GM19025 (cell line): Measurements from ENCODE around the gene SRF.

ENCODE experiments used
- ATAC-seq: cut with Tn5 transposase; IDR thresholded peaks from one replicate; pipeline ENCODE4 v1.9.1; 2021; ENCODE audit warnings: mild to moderate bottlenecking, low read depth, moderate library complexity; ENCODE audit not compliant: unreplicated experiment

The SRF gene

DNA sequence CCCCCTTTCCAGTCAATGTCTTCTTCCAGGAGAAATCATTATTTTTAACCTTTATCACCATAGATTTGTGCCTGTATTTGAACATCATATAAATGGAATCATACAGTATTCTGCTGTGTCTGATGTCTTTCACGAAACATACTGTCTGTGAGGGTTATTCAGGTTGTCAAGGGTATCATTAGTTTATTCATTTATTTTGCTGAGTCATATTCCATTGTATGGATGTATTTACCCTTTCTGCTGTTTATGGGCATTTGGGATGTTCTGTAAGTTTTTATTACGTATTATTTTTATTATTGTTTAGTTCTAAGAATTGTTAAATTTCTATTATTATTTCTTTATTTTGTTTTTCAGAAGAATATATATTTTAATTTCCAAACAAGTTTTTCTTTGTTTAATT is 36.2 kb downstream of the SRF start:
- ATAC-seq: no peak

DNA sequence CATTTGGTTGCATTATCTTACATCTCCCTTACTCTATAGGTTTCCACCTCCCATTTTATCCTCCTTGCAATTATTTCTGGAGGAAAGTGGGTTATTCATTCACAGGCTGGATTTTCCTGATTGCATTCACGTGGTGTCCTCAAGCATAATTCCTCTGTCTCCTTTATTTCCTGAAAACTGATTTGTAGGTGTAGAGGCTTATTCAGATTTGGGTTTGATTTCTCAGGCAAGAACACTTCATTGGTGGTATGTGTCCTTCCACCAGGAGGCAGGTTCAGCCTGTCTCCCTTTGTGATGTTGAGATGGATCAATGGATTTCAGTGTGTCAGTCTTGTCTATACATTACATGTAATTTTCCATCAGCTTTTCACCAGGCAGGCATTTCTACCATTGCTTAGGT is 40.9 kb downstream of the SRF start:
- no peak for ATAC-seq

DNA sequence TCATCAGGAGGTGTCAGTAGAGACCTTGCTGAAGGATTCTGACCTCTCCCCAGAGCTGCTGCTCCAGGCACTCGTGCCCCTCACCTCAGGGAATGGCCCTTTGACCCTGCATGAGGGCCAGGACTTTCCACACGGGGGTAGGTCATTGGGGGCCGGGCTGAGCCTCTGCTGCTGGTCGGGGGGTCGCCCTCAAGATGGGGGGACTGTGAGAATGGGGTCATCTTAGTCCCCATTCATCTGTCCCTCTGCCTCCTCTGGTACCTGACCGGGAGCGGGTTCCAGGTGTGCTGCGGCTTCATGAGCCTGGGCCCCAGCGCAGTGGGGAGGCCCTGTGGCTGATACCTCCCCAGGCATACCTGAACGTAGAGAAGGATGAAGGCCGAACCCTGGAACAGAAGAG is 42.4 kb downstream of the SRF start:
- ATAC-seq: no peak

DNA sequence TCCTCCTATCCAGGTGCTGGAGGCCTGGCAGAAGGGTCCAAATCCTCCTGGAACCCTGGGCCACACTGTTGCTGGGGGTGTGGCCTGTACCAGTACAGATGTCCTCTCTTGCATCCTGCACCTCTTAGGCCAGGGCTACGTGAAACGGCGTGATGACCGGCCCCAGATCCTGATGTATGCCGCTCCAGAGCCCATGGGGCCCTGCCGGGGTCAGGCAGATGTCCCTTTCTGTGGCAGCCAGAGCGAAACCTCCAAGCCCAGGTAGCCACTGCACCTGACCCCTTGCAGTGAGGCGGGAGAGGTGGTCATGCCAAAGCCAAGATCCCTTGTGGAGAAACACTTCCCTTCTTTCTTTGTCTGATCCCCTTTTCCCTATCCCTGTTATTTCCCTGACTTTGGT is 44.0 kb downstream of the SRF start:
- ATAC-seq: no peak

- ATAC-seq: no peak
Observed at GRCh38 chr6:43216200-43216599, 45.1 kb downstream of the SRF start.

GRCh38 chr6:43217351-43217750 is 46.3 kb downstream of the SRF start:
- ATAC-seq: no peak

DNA sequence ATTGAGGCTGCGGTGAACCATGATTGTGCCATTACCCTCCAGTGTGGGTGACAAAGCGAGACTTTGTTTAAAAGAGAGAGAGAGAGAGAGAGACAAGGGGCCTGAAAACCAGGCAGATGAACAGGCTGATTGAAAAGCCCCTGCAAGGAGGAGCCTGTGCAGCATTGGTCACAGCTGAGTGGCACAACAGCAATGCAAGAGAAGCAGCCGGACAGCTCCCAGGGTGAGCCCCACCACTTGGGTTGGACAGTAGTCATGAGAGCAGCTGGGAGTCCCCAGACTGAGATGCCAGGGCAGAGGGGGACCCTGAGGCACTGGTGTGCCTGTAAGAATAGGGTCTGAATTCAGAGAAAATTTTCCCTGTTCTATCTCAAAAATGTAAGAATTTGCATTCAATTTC is 48.0 kb downstream of the SRF start:
- no peak for ATAC-seq

DNA sequence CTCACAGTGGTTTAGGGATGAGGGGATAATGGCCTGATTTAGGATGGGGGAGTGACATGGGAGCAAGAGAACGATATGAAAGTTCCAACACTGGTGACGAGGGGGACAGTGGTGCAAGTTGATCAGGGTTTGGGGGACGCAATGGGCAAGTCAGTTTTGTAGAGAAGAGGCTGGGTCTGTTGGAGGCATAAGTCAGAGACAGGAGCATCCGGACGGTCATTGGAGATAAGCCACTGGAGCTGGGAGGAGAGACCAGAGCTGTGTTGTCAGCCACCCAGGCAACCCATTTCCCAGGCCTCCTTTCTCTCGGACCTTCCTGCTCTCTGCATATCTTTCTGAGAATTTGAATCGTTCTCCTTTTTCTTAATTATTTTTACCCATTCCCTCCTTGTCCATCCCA is 48.7 kb downstream of the SRF start:
- no peak for ATAC-seq

DNA sequence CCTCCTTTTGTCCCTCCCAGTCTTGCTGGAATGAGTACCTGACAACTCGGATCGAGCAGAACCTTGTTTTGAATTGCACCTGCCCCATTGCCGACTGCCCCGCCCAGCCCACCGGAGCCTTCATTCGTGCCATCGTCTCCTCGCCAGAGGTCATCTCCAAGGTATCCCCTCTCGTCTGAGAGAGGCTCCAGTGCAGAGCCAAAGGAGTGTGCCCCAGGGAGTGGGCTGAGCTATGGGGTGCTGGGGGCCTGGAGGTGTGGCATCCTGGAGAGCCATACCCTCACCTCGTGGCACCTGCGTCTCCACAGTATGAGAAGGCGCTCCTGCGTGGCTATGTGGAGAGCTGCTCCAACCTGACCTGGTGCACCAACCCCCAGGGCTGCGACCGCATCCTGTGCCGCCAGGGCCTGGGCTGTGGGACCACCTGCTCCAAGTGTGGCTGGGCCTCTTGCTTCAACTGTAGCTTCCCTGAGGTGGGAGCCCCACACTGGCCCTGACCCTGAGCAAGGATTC is 49.4 kb downstream of the SRF start:
- no peak for ATAC-seq

DNA sequence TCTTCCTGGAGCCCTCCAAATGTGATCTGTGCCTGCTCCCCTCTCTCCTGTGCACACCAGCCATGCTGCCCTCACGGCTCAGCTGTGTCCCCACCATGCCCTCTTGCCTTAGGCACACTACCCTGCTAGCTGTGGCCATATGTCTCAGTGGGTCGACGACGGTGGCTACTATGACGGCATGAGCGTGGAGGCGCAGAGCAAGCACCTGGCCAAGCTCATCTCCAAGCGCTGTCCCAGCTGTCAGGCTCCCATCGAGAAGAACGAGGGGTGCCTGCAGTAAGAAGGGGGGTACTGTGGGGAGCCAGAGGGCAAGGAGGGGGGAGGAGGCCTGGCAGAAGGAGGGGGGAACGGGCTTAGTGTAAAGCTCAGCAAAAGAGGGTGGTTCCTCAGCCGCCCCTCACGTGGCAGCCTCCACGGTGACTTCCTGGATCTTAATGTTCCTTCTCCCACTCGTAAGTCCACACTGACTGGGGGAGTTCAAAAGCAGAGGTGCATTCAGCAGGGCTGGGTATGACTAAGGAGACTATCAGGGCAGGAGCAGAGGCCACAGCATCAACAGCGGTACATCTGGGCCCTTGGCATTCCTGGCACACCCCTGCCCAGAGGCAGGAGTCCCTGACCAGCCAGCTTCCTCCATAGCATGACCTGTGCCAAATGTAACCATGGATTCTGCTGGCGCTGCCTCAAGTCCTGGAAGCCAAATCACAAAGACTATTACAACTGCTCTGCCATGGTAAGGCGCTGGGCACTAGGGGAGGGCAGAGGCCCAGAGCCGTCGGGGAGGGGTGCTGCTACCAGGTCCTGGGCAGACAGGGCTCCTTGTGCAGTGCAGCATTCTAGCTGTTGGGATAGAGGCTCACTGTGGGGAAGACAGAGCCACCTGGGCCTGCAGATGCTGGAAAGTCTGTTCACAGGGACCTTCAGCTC is 50.2 kb downstream of the SRF start:
- no peak for ATAC-seq

DNA sequence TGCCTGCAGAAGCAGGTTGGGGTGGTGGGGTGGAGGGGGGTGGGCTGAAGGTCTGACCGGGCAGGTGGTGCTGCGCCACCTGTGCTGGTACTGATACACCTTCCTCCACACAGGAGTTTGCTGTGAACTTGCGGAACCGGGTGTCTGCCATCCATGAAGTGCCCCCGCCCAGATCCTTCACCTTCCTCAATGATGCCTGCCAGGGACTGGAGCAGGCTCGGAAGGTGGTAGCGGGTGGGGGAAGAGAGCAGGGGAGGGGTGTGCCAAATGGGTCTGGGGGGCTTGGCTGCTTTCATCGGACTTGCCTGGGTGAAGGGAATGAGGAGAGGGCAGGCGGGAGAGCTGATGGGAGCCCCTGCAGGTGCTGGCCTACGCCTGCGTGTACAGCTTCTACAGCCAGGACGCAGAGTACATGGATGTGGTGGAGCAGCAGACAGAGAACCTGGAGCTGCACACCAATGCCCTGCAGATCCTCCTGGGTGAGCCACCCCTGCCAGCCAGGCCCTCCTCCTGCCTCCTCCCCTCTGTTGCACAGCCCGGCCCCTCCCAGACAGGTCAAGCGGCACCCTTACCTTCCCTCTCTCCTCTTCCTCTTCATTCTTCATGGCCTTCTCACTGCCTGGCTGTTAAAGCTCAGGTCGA is 51.5 kb downstream of the SRF start:
- no peak for ATAC-seq

DNA sequence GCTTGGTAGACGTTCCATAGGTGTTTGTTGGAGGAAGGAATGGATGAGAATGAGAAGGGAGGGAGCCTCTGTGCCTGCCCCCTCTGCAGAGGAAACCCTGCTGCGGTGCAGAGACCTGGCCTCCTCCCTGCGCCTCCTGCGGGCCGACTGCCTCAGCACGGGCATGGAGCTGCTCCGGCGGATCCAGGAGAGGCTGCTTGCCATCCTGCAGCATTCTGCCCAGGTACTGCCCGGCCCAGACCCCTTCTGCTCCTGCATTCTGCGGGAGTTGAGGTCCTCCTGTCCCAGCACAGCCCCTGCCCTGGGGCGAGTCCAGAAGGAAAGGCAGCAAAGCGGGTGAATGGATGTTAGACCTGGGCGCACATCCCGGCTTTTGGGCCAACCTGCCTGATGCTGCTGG is 52.1 kb downstream of the SRF start:
- ATAC-seq: no peak

GRCh38 chr6:43226192-43226851 is 55.3 kb downstream of the SRF start:
- ATAC-seq: no peak

GRCh38 chr6:43228951-43229802 is 58.1 kb downstream of the SRF start, which contains the start of gene DNPH1:
TSS of gene DNPH1 (minus strand) at chr6:43229481. CDS start at chr6:43229456, 25 bp downstream.
- ATAC-seq: peak; percentile 74

DNA sequence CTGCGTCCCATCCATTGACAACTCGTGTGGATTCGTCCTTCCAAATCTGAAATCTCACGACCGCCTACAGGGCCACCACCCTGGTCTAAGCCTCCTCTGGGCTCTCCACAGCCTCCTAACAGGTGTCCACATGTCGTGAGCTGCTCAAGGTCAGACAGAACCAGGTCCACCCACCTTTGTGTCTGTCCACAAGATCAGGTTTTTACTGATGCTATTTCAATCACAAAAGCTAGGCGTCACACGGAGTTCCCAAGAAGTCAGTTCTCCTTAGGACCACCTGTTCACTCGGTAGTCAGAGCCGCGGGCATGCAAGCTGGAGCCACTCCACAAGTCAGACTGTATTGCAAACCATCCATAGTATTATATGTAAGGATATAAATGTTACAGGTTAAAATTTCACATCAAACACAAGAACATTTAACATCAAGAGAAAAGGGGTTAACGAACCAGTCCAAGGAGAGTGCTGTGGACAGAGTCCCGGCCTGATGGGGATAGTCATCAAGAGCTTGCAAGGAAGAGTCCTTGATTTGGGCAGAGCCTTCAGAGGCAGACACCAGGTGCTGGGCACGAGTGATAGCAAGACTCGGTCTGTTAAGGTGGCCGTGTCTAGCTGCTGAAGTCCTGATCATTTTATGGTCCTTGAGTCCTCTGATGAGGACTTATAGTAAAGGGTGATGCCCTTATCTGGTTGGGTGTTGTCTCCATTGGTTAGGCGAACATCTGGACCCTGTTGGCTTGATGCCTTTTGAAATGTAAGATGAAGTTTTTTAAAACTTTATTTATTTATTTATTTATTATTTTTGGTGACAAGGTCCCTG is 58.9 kb downstream of the SRF start:
- ATAC-seq: no peak

DNA sequence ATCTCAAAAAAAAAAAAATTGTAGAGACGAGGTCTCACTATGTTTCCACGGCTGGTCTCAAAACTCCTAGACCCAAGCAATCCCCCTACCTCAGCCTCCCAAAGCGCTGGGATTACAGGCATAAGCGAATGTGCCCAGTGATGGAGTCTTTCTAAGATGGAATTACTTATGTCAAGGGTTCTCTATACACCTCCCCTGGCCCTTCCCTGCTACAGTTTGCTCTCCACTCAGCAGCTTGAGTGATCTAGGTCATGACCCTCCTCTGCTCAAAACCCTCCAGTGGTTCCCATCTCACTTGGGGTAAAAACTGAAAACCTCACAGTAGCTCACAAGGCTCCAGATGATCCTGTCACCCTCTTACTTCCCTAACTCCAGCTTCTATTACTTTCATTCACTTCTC is 60.0 kb downstream of the SRF start:
- no peak for ATAC-seq
